ENCODE data around the gene NATD1. TPM values are rescaled to one million over a fixed set of nuclear protein-coding genes. Genes with fewer than 3 reads are reported as not detected.
A peak's percentile ranks its signal among the peaks of the same experiment; 100 is the strongest.

Gene NATD1
- total and polyA plus RNA-seq, 10 of the 15 experiments (the other 5 are each of a cell fraction or from before 2014, with no cell fraction given): 0.02 to 0.33 (median 0.15) TPM

- no peak for TF ChIP-seq SMAD5 (IDR thresholded peaks at IDR 0.05; ENCODE audit: low read depth)
Observed at GRCh38 chr17:21199856-21200255, 53.4 kb downstream of the NATD1 start (continued).

GRCh38 chr17:21199311-21199710, 53.9 kb downstream of the NATD1 start:
- peaks cover 12% of the 10 kb centered on the region; the same call in 1 of the 2 replicates for H4K20me1 ChIP-seq (ENCODE audit: control insufficient read depth, insufficient read depth)
- 92% methylated on average over 8 of the region's 9 CpGs for WGBS (ENCODE audit: insufficient coverage, insufficient replicate concordance, low lambda C conversion rate, missing lambda C conversion rate)
- FAIRE-seq (no peak), ATAC-seq (no peak), DNase-seq (ENCODE audit: low read depth, low spot score) (no peak)
- in situ Hi-C loops (cut with MboI): loop anchor here (5.0 kb wide), 1 partner anchor 48 kb away; no protein-coding TSS in a partner anchor
- peaks cover 11% of the 10 kb centered on the region for H3K4me1 ChIP-seq (ENCODE audit: control insufficient read depth, insufficient read depth, low read length)
- H3K79me2 ChIP-seq (ENCODE audit: control insufficient read depth, insufficient read depth, low read length): peaks cover 25% of the 10 kb centered on the region
- TF ChIP-seq LARP7 (IDR thresholded peaks at IDR 0.05) (no peak), CHD4 (IDR thresholded peaks at IDR 0.05) (no peak)
- no peak overlapping the region for H3K27ac ChIP-seq (ENCODE audit: control insufficient read depth, insufficient read depth)
- no peaks in the 10 kb centered on the region for H3K27me3 ChIP-seq (replicated peaks in 1 of 2; ENCODE audit: control insufficient read depth in 2 of 2, insufficient read depth in 2 of 2, low read length in 1 of 2)
- no peaks in the 10 kb centered on the region for H3K9me3 ChIP-seq (replicated peaks; ENCODE audit: control insufficient read depth, insufficient read depth, low read length)
- ChIA-PET CTCF (interaction anchor here (1.2 kb wide), 1 partner anchor 80 kb away, joined by 5 read pairs; no protein-coding TSS in a partner anchor), SMC1A (ENCODE audit: uncharacterized antibody, unreplicated experiment) (no interaction called here), POLR2A (no interaction called here), RAD21 (ENCODE audit: unreplicated experiment) (no interaction called here)
- no peak overlapping the region for H2AFZ ChIP-seq (ENCODE audit: control insufficient read depth, low read depth, low read length)
- no TSS peak for BruUV-seq (replicated peaks)
- peaks cover 13 to 19% of the 10 kb centered on the region in 2 experiments for H3K36me3 ChIP-seq (ENCODE audit: control insufficient read depth in 2 of 2, insufficient read depth in 2 of 2, low read length in 1 of 2)
- no peak overlapping the region for H3K4me3 ChIP-seq
- intact Hi-C loops (cut with micrococcal nuclease; ENCODE audit: unreplicated experiment): no loop called here
- no peak overlapping the region for H3K4me2 ChIP-seq (ENCODE audit: control insufficient read depth, insufficient read depth)
- no peak overlapping the region for H3K9ac ChIP-seq (ENCODE audit: control insufficient read depth, insufficient read depth, low read length)

GRCh38 chr17:21198411-21198810, 54.8 kb downstream of the NATD1 start:
- CTCF ChIA-PET: no interaction called here

More at GRCh38 chr17:21198411-21198810, 54.8 kb downstream of the NATD1 start:
- no peak overlapping the region for H3K4me3 ChIP-seq
- ChIA-PET POLR2A (no interaction called here), SMC1A (ENCODE audit: uncharacterized antibody, unreplicated experiment) (no interaction called here), RAD21 (ENCODE audit: unreplicated experiment) (no interaction called here)
- TF ChIP-seq RELB (IDR thresholded peaks at IDR 0.05; ENCODE audit: low read depth) (no peak), ZBTB4 (CRISPR knock-in tag; IDR thresholded peaks at IDR 0.05) (no peak), EGR1 (IDR thresholded peaks at IDR 0.05; ENCODE audit: borderline replicate concordance in 1 of 2, low read depth in 2 of 2, low read length in 2 of 2) (no peak), RAD21 (IDR thresholded peaks at IDR 0.05; ENCODE audit: insufficient read depth, low read depth, low read length) (no peak), NR2F1 (conservative IDR thresholded peaks at IDR 0.05) (no peak), TAF1 (IDR thresholded peaks at IDR 0.05; ENCODE audit: borderline replicate concordance, low read depth, low read length) (no peak), NR2C2 (IDR thresholded peaks at IDR 0.05; ENCODE audit: borderline replicate concordance, control insufficient read depth, insufficient read length, low read depth) (no peak)
- H3K27ac ChIP-seq (ENCODE audit: control insufficient read depth, insufficient read depth): no peak overlapping the region
- 99% methylated on average over 20 of the region's 20 CpGs for WGBS (ENCODE audit: insufficient coverage, insufficient replicate concordance, low lambda C conversion rate, missing lambda C conversion rate)
- H3K4me1 ChIP-seq (ENCODE audit: control insufficient read depth, insufficient read depth, low read length): peaks cover 11% of the 10 kb centered on the region
- intact Hi-C loops (cut with micrococcal nuclease; ENCODE audit: unreplicated experiment): no loop called here
- H4K20me1 ChIP-seq (ENCODE audit: control insufficient read depth, insufficient read depth): peaks cover 12% of the 10 kb centered on the region; the same call in 1 of the 2 replicates
- no peaks in the 10 kb centered on the region for H3K9me3 ChIP-seq (replicated peaks; ENCODE audit: control insufficient read depth, insufficient read depth, low read length)
- H2AFZ ChIP-seq (ENCODE audit: control insufficient read depth, low read depth, low read length): no peak overlapping the region
- peaks cover 25% of the 10 kb centered on the region for H3K79me2 ChIP-seq (ENCODE audit: control insufficient read depth, insufficient read depth, low read length)
- H3K27me3 ChIP-seq (replicated peaks in 1 of 2; ENCODE audit: control insufficient read depth in 2 of 2, insufficient read depth in 2 of 2, low read length in 1 of 2): no peaks in the 10 kb centered on the region
- FAIRE-seq (no peak), DNase-seq (ENCODE audit: low read depth, low spot score) (no peak), ATAC-seq (no peak)
- no peak overlapping the region for H3K4me2 ChIP-seq (ENCODE audit: control insufficient read depth, insufficient read depth)
- in situ Hi-C loops (cut with MboI): loop anchor here (5.0 kb wide), 1 partner anchor 49 kb away; no protein-coding TSS in a partner anchor
- TSS peak; percentile 49 for BruUV-seq (replicated peaks)
- H3K9ac ChIP-seq (ENCODE audit: control insufficient read depth, insufficient read depth, low read length): no peak overlapping the region
- peaks cover 16 to 22% of the 10 kb centered on the region in 2 experiments for H3K36me3 ChIP-seq (ENCODE audit: control insufficient read depth in 2 of 2, insufficient read depth in 2 of 2, low read length in 1 of 2)
